Sigmoid colon (tissue), 7 donors: ENCODE results near the gene FGF14. TPM values are rescaled to one million over a fixed set of nuclear protein-coding genes. Genes with fewer than 3 reads are reported as not detected.

Source experiments
- DNase-seq: peaks from one replicate; pipeline ENCODE4 v3.0.0-alpha.2; 2019
- H3K27ac ChIP-seq, 4 donors: fragments of 200-600 bp; sonication (generic); one replicate each; pipeline ENCODE4 v1.5.1; 2016 to 2019; ENCODE audit warnings: mild to moderate bottlenecking in 1 of 4
- H3K27me3 ChIP-seq, 3 donors: fragments of 200-600 bp; sonication (generic); one replicate each; pipeline ENCODE4 v1.5.1; 2019; ENCODE audit warnings: mild to moderate bottlenecking in 1 of 3
- H3K36me3 ChIP-seq, 4 donors: fragments of 200-600 bp; sonication (generic); one replicate each; pipeline ENCODE4 v1.5.1; 2016 to 2019
- H3K4me1 ChIP-seq, 4 donors: fragments of 200-600 bp; sonication (generic); one replicate each; pipeline ENCODE4 v1.5.1; 2017 to 2019
- H3K4me3 ChIP-seq, 4 donors: fragments of 200-600 bp; sonication (generic); one replicate each; pipeline ENCODE4 v1.5.1; 2017 to 2019; ENCODE audit warnings: mild to moderate bottlenecking in 2 of 4, moderate library complexity in 1 of 4
- H3K9me3 ChIP-seq, 4 donors: fragments of 200-600 bp in 3 of 4; sonication (generic) in 3 of 4; one replicate each; pipeline versions ENCODE4 v1.5.1 to v1.6.1; 2013 to 2019
- EP300 ChIP-seq, 4 donors: sonication (generic); formaldehyde crosslinking; IDR thresholded peaks; one replicate each; pipeline ENCODE4 v1.6.1; 2017; ENCODE audit warnings: antibody characterized with exemption in 4 of 4
- POLR2A ChIP-seq, 2 donors: fragments of 450-650 bp; IDR thresholded peaks; one replicate each; pipeline ENCODE4 v1.6.1; 2016; ENCODE audit warnings: antibody characterized with exemption in 2 of 2, mild to moderate bottlenecking in 2 of 2, moderate library complexity in 2 of 2
- POLR2AphosphoS5 ChIP-seq, 4 donors: sonication (generic); formaldehyde crosslinking; IDR thresholded peaks; one replicate each; pipeline ENCODE4 v1.6.1; 2017; ENCODE audit warnings: antibody characterized with exemption in 4 of 4
- WGBS, 2 donors: extraction: QIAGEN DNeasy Blood & Tissue Kit; methylation state at CpG; one replicate each; pipeline ENCODE4 v1.1.7; 2013; 5-methylcytosine and 5-hydroxymethylcytosine counted together
- intact Hi-C: fragments of 100-400 bp; cut with DNase I; formaldehyde crosslinking; loops from one replicate; pipeline ENCODE4 v1.15.1; 2023
- polyA plus RNA-seq, 3 donors: library from polyadenylated mRNA; stranded (reverse); fragments of 200-250 nt; gene quantifications; one replicate each; pipeline ENCODE4 v1.2.3, GENCODE V29; 2013
- total RNA-seq, 4 donors: library from RNA; depleted of rRNA; stranded (reverse); fragments of >200 nt; gene quantifications; one replicate each; pipeline ENCODE4 v1.1.0, GENCODE V29; 2016
- TF ChIP-seq, protein P1 (sequence below), 4 experiments: fragments of 450-650 bp in 3 of 4; fragments of 200-600 bp in 1 of 4; IDR thresholded peaks; one replicate each; pipeline ENCODE4 v1.5.1; 2016 to 2019; ENCODE audit warnings: antibody characterized with exemption in 4 of 4, mild to moderate bottlenecking in 3 of 4, moderate library complexity in 2 of 4
- donor health status: healthy with polysubstance abuse.
- donor health status: Bipolar disorder and iron deficiency.
- donor health status: healthy.

Gene FGF14
- total and polyA plus RNA-seq, 7 donors = under 0.01 to 1.6 (median 1.1) TPM

DNA sequence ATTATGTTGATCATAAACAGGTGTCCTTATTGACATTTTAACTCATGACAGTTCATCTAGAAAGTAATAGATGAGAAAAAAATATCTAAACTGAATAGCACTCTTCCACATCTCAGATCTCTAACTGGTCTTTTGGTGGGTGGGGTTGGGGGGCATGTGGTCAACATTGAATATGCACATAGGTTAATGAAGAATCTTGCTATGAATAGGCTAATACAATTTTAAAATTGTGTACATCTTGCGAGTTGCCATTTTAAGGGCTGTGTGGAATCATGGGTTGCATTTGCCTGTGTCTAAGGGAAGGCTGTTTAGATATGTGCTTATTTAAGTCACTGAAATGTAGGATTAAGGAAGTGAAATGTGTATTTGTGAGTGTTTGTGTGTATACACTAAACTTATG lies 603.4 kb downstream of the FGF14 start:
- intact Hi-C loops = no loop called here
- 1 to 44% methylated on average over 1 of the region's 1 CpG for WGBS, 2 donors
- no peak overlapping the region for H3K27ac ChIP-seq

DNA sequence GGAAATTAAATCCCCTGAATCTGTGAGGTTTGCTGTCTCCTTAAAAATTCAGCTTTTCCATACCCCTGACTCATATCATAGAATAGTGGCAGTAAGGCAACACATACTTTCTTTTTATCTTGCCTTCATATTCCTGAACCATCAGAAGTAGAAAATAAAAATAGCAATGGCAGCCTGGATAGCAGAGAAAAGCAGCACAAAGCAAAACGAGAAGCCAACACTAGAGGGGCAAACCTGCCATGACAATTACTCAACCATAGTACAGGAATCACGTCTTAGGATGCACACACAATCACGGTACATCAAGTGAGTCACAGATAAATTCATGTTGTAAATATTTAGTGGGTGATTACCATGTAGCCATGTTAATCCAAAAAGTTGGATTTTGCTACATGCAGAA lies 606.4 kb downstream of the FGF14 start:
- no peak overlapping the region for H3K4me3 ChIP-seq
- no peaks in the 10 kb centered on the region for H3K9me3 ChIP-seq
- no peak for DNase-seq
- no peaks in the 10 kb centered on the region for H3K36me3 ChIP-seq
- 57 to 70% methylated on average over 3 of the region's 3 CpGs for WGBS, 2 donors
- intact Hi-C loops = no loop called here
- no peaks in the 10 kb centered on the region for H3K27me3 ChIP-seq
- H3K4me1 ChIP-seq = no peaks in the 10 kb centered on the region
- no peak overlapping the region for H3K27ac ChIP-seq
- TF ChIP-seq POLR2A (IDR thresholded peaks at IDR 0.05) (no peak), POLR2AphosphoS5 (IDR thresholded peaks at IDR 0.05) (no peak)

More for the DNA sequence above, 603.4 kb downstream of the FGF14 start:
- H3K36me3 ChIP-seq = no peaks in the 10 kb centered on the region
- DNase-seq = no peak
- H3K27me3 ChIP-seq = no peaks in the 10 kb centered on the region
- TF ChIP-seq EP300 (IDR thresholded peaks at IDR 0.05) = no peak
- TF ChIP-seq POLR2AphosphoS5 (IDR thresholded peaks at IDR 0.05) = no peak
- TF ChIP-seq, protein P1, sequence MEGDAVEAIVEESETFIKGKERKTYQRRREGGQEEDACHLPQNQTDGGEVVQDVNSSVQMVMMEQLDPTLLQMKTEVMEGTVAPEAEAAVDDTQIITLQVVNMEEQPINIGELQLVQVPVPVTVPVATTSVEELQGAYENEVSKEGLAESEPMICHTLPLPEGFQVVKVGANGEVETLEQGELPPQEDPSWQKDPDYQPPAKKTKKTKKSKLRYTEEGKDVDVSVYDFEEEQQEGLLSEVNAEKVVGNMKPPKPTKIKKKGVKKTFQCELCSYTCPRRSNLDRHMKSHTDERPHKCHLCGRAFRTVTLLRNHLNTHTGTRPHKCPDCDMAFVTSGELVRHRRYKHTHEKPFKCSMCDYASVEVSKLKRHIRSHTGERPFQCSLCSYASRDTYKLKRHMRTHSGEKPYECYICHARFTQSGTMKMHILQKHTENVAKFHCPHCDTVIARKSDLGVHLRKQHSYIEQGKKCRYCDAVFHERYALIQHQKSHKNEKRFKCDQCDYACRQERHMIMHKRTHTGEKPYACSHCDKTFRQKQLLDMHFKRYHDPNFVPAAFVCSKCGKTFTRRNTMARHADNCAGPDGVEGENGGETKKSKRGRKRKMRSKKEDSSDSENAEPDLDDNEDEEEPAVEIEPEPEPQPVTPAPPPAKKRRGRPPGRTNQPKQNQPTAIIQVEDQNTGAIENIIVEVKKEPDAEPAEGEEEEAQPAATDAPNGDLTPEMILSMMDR (IDR thresholded peaks at IDR 0.05) = no peak
- no peak for TF ChIP-seq POLR2A (IDR thresholded peaks at IDR 0.05)
- H3K9me3 ChIP-seq = no peaks in the 10 kb centered on the region
- H3K4me3 ChIP-seq = no peak overlapping the region
- H3K4me1 ChIP-seq = no peaks in the 10 kb centered on the region

DNA sequence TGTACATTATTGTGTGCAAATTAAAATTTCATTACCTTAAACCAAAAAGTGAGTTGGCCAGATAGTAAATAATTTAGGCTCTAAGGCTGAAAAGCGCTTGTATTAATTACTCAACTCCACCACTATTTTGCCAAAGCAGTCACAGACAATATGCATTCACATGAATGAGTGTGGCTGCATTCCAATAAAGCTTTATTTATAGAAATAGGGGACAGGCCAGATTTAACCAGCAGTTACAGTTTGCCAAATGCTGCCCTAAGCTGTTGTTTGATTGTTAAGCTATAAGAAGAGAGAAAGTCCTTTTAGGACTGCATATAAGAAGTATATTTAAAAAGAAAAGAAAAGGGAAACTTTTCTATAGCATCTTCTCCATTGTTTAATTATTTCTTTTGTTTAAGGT lies 606.8 kb downstream of the FGF14 start:
- Histone ChIP-seq H3K9me3 (no peaks in the 10 kb centered on the region), H3K27ac (no peak overlapping the region), H3K4me3 (no peak overlapping the region), H3K27me3 (no peaks in the 10 kb centered on the region), H3K36me3 (no peaks in the 10 kb centered on the region), H3K4me1 (no peaks in the 10 kb centered on the region)
- TF ChIP-seq EP300 (IDR thresholded peaks at IDR 0.05) (no peak), POLR2A (IDR thresholded peaks at IDR 0.05) (no peak), POLR2AphosphoS5 (IDR thresholded peaks at IDR 0.05) (no peak)
- TF ChIP-seq, protein P1 (IDR thresholded peaks at IDR 0.05) = no peak
- intact Hi-C loops = no loop called here
- WGBS, 2 donors = 88 to 90% methylated on average over 1 of the region's 1 CpG
- DNase-seq = no peak

DNA sequence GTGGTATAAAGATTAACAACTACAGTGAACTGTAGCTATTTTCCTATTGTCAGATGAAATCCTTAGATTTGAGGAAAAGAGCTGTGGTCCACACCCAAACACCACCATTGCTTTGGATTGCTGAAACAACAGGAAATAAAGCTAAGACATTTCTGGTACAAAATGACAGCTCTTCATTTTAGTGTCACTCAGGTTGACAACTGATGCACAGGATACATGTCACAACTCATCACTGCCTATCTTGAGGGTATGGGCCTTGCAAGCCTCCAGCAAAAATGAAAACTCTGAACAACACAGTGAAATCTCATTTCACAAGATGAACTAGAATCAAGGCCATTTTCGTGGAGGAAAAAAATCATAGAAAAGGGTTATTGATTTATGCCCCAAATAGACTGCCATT lies 609.7 kb downstream of the FGF14 start:
- no peak overlapping the region for H3K4me3 ChIP-seq
- DNase-seq = no peak
- no peaks in the 10 kb centered on the region for H3K36me3 ChIP-seq
- TF ChIP-seq POLR2A (IDR thresholded peaks at IDR 0.05) (no peak), EP300 (IDR thresholded peaks at IDR 0.05) (no peak), POLR2AphosphoS5 (IDR thresholded peaks at IDR 0.05) (no peak)
- TF ChIP-seq, protein P1 (IDR thresholded peaks at IDR 0.05) = no peak
- H3K9me3 ChIP-seq = no peaks in the 10 kb centered on the region
- intact Hi-C loops = no loop called here
- H3K27me3 ChIP-seq = no peaks in the 10 kb centered on the region
- no peaks in the 10 kb centered on the region for H3K4me1 ChIP-seq
- 41 to 76% methylated on average over 1 of the region's 1 CpG for WGBS, 2 donors
- no peak overlapping the region for H3K27ac ChIP-seq

DNA sequence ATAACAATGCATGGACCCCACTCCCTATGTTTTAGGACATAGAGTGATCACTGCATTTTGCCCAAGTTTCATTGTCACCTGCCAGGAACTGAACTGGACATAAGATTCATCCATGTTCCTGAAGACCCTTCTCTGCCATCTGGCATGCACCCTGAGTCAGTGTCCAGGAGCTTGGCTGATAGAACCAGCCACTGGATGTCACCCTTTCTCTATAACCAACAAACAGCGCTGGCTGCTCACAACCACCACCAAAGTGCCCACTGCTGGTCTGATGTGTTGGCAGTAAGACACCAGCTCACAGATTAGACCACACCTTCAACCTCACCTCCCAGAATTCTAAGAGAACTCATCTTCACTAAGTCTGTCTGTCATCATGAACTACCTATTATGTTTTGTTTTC lies 616.0 kb downstream of the FGF14 start:
- Histone ChIP-seq H3K27ac (no peak overlapping the region), H3K36me3 (no peaks in the 10 kb centered on the region), H3K4me1 (no peaks in the 10 kb centered on the region), H3K4me3 (no peak overlapping the region), H3K27me3 (no peaks in the 10 kb centered on the region), H3K9me3 (no peaks in the 10 kb centered on the region)
- 25 to 31% methylated on average over 1 of the region's 1 CpG for WGBS, 2 donors
- intact Hi-C loops = no loop called here
- TF ChIP-seq, protein P1 (IDR thresholded peaks at IDR 0.05) = no peak
- TF ChIP-seq POLR2A (IDR thresholded peaks at IDR 0.05) = no peak
- no peak for TF ChIP-seq EP300 (IDR thresholded peaks at IDR 0.05)
- no peak for TF ChIP-seq POLR2AphosphoS5 (IDR thresholded peaks at IDR 0.05)
- DNase-seq = no peak
